GM18507 (cell line): ENCODE results near the gene CARM1.
A peak's percentile ranks its signal among the peaks of the same experiment; 100 is the strongest.
"Not testable (repeated sequence)": the region's sequence is repeated elsewhere in the genome, so short reads cannot be mapped to it uniquely, and the experiment has no call there.

ENCODE experiments used
- DNase-seq: peaks from one replicate; pipeline ENCODE4 v3.0.0; 2011; ENCODE audit warnings: low read depth; ENCODE audit not compliant: insufficient read length; ENCODE audit errors: extremely low spot score
- FAIRE-seq: peaks from 2 replicates; lab custom pipeline; 2011; peaks lifted over from hg19 to GRCh38; lab: Jason Lieb, UNC

CARM1 gene

DNA sequence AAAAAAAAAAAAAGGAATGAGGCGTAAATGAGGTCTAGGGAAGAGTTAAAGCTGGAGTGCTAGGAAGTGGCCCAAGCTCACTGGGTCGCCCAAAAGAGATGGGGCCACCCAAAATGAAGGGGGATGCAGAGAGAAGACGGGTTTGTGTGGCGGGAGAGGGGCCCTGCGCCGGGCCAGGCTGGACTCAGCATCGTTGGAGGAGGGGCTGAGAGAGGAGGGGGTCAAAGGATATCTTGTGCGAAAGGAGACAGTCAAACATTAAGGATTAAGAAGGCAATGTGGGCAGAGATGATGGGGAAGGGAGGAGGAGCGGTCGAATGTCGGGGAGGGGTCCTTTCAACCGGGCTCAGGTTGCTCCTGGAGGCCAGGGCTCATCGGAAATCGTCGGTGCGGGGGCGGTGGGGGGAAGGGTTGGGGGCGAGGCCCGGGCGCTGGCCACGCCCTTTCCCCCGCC is 825 bp upstream of the CARM1 start:
- FAIRE-seq (no peak), DNase-seq (no peak)

DNA sequence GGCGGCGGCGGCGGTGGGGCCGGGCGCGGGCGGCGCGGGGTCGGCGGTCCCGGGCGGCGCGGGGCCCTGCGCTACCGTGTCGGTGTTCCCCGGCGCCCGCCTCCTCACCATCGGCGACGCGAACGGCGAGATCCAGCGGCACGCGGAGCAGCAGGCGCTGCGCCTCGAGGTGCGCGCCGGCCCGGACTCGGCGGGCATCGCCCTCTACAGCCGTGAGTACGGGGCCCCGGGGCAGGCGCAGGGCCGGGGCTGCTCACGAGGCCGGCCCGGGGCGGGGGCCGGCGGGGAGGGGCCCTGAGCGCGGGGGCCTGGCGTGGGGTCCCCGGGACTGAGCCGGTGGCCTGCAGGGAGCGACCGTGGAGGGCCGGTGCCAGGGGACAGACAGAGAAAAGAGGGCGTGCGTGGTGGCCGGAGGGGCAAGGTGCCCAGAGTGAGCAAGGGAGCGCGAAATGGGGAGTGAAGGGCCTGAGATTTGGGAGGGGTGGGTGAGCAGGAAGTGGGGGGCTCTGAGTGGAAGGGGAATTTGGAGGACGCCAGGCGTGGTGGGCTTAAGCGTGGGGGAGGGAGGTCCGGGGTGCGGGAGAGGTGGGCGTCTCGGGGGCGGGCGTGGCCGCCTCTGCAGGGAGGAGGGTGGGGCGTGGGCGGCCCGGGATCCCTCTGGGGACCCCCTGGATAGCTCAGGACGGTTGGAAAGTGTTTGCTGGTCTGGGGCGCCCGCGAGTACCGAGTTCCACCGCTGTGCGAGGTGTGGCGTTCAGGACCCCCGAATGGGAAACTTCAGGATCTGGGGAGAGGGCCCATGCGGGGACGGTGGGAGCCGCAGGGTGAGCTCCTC is 575 bp downstream of the CARM1 start:
- DNase-seq = no peak
- no peak for FAIRE-seq

DNA sequence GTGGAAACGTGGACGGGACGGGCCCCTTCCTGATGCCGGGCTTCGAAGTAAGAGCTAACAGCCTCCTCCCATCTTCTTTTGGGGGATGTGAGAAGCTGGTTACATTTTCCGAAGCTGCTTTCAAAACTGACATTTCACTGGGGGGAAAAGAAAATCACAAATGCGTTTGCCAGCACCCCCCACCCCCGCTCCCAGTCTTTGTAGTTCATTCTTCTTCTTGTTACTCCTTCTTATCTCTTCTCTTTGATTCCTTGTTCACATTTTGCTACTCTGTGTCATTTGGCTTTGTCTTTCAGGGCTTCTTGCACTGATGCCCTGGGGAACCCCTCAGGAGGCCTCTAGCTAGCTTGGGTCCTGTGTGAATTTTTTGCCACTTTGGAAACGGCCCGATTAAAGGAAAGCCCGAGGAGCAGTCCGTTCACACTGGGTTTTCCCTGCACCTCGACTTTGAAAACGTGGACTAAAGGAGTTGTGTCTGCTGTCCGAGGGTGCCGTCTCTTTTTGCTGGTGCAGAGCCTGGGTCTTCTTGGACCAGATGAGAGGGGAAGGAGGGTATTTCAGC is 1.3 kb downstream of the CARM1 start:
- DNase-seq = no peak
- FAIRE-seq = peak; percentile 39

DNA sequence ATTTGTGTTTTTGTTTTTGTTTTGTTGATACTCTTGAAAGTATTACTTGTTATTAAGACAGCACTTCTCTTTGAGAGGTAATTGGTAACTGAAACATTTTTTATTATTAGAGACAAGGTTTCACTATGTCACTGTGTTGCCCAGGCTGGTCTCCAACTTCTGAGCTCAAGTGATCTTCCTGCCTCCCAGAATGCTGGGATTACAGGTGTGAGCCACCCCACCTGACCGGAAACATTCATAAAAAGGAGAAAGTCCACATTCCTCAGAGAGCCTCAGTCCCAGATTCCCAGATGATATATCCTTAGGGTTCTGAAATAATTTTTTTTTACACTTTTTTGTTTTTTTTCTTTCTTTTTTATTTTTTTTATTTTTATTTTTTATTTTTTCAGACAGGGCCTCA is 2.7 kb downstream of the CARM1 start:
- DNase-seq (no peak), FAIRE-seq (peak; percentile 55)

DNA sequence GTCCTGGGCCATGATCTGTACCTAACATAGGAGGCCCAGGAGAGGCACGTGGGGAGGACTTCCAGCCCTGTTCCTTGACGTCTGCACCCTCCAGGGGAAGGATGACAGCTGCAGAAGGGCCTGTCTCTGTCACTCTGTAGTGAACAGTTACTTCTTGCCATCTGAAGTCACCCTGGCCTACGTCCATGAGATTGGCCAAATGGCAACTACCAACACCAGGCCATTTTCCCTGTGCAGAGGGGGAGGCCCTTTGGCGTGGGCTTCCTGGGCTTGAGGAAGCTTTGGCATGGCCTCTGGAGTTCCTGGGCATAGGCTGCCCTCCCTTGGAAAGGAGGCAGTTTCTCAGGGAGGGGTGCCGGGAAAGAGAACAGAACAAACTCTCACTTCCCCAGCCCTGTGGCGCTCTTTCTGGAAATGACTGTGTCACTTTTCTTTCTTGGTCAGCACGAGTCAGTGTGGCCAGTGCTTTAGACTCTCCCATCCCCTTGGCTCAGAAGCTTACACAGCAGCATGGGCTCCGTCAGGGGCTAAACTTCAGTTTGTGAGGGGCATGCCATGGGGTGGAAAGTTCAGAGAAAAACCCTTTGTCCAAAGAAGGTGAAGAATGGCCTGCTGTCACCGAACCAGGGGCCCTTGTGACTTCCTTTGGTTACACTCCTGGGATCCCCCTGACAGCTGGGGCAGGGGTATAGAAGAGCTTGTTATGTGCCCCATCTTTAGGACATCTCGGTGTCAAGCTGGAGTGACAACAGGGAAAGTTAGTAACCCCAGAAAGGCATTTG is 5.3 kb downstream of the CARM1 start:
- no peak for DNase-seq
- FAIRE-seq = peak; percentile 93

DNA sequence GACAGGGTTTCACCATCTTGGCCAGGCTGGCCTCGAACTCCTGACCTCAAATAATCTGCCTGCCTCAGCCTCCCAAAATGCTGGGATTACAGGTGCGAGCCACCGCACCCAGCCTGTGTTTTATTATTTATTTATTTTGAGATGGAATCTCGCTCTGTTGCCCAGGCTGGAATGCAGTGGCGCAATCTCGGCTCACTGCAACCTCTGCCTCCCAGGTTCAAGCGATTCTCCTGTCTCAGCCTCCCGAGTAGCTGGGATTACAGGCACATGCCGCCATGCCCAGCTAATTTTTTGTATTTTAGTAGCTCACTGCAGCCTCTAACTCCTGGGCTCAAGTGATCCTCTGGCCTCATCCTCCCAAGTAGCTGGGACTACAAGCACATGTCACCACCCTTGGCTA is 6.3 kb downstream of the CARM1 start:
- not testable (repeated sequence) for DNase-seq, FAIRE-seq

DNA sequence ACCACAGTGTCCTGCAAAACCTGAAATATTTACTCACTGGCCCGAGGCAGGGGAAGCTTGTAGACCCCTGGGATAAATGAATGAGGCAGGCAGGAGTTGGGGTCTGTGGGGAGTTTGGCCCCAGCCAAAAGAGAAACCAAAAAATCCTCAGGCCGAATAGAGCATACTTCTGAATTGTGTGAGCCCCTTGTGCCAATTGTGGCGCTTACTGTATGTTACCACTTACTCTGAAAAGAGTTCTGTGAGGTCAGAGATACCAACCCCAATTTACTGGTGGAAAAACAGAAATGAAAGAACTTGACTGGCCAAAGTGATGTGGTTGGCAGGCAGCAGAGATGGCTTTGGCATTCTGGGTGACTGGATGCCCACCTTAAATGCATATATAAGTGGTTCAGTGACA is 6.9 kb downstream of the CARM1 start:
- peak; percentile 18 for FAIRE-seq
- no peak for DNase-seq

DNA sequence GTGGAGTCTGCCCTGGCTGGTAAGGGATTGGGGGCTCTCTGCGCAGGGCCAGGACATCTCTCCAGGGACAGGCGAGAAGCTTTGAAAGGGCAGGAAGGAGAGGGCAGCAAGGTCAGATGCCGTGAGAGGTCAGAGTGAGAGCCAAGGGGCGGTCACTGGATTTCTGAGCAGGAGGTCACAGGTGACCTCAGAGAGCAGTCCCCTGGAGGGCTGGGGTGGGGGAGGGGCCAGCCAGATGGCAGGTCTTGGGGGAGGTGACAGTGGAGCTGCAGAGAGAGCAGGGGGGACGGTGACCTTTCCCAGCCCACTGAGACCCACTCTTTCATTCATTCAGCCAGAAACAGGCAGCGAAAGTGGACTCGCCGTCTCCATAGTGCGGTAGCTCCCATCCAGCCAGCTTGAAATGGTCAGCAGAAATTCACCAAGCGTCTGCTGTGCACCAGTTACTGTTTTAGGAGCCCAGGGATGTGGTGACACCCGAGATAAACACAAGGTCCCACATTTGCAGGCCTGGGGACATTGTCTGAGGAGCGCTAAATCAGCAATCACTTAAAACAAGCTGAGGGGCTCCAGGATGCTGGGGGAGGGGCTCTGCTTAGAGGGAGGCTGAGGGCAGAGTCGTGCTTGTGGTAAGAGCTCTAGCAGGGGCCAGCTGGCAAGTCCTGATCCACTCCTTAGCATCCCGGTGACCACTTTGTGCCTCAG is 10.2 kb downstream of the CARM1 start:
- DNase-seq (no peak), FAIRE-seq (no peak)

DNA sequence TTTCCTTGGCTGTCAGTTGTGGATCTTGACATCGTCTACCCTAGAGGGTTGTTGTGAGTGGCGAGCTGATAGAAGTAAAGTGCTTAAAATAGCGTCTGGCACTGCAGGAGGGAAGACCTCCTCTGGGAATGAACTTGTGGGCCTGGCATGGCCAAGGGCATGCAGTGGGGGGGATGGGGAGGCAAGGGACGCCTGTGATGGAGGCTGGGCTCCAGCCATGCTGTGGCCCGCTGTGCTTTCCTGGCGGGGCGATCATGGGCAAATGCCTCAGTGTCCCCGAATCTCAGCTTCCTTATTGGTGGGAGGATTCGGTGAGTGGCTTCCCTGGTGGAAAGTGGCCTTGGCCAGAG is 10.7 kb downstream of the CARM1 start:
- no peak for FAIRE-seq
- no peak for DNase-seq

DNA sequence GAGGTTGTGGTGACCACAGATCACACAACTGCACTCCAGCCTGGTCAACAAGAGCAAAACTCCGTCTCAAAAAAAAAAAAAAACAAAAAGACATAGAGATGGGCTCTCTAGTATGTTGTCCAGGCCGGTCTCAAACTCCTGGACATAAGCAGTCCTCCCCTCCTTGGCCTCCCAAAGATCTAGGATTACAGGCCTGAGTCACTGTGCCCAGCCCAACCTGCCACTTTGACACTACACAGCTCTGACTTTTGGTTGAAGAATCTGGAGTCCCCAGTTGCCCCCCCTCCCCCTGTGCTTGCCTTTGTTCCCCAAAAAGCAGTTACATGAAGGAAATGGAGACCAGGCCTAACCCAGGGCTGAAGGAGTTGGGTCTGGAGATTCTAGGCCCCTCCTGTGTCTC is 12.9 kb downstream of the CARM1 start:
- DNase-seq = no peak
- FAIRE-seq = no peak

DNA sequence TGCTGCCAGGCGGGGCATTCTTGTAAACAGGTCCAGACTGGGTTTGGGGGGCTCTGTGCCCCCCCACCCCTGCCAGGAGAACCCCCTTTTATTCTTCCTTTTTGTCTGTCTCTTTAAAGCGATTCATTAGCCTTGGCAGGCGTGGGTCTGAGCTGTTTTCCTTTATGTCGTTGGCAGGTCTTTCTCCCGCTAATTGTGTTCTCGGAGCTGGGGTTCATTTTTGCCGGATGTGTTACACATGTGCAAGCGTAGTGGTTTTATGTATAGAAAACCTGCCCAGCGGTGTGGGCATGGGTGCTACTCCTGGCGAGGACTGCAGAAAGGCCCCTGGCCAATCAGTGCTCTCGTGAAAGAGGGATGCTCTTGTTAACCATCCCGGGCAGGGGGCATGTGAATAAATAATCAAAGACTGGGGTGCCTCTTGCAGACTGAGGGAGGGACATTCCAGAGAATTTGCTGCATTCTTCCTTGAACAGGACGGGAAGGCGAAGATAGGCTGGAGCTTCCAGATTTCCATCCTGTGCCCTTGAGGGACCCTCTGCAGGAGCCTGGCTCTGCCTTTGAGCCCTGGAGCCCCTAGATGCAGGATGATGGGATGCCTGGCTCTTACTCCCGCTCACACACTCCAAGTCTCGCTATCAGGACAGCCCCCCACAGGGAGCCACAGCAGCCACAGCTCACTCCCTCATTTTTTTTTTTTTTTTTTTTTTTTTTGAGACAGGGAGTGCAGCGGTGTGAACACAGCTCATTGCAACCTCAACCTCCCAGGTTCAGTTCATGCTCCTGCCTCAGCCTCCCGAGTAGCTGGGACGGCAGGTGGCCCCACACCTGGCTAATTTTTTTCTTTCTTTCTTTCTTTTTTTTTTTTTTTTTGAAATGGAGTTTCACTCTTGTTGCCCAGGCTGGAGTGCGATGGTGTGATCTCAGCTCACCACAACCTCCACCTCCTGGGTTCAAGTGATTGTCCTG is 14.1 kb downstream of the CARM1 start:
- FAIRE-seq (no peak), DNase-seq (no peak)

DNA sequence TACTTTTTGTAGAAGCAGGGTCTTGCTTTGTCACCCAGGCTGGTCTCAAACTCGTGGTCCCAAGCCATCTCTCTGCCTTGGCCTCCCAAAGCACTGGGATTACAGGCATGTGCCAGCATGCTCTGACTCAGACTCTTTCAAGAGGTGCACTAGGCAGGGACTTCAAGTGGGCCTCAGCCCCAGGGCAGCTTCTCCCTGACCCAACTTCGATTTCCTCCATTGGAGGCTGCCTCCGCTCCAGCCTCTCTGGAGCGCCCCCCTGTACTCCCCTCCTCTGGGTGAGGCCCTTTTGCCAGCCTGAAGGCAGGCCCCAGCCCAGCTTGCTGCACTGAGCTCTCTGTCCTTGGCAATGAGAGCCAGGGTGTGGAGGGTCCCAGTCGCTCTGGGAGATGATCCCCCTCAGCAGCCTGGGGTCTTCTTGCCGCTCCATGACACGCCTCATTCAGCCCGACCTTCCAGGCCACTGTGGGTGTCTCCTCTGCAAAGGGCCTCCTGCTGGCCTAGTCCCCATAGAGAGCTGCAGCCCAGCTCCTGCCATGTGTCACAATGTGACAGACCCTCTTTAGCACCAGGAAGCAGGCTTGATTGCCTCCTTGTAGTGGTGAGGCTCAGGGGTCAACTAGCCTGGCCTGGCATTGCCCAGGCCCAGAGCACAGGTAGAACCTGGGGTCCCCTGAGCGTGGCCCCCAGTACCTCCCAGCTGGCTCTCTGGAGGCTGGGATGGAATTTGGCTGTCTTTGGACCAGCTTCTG is 16.4 kb downstream of the CARM1 start:
- DNase-seq (no peak), FAIRE-seq (no peak)

DNA sequence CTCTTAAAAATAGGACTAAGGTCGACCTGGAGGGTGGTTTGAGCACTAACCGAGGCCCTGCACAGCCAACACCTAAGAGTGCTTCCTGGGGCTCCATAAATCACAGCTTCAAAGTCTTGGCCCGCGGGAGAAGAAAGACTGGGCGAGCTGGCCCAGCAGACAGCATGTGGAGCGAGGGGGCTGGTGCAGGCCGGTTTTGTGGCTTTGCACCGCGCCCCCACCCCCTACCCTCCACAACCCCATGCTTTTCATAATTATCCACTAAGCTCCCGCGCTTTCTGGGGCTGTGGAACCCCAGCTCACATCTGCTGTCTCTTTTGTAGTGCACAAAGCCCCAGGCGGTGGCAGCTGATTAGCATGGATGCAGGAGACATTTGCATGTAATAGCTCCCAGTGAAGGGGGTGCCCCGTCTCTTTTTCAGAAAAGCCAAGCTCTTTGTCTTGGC is 17.1 kb downstream of the CARM1 start:
- DNase-seq (no peak), FAIRE-seq (no peak)

DNA sequence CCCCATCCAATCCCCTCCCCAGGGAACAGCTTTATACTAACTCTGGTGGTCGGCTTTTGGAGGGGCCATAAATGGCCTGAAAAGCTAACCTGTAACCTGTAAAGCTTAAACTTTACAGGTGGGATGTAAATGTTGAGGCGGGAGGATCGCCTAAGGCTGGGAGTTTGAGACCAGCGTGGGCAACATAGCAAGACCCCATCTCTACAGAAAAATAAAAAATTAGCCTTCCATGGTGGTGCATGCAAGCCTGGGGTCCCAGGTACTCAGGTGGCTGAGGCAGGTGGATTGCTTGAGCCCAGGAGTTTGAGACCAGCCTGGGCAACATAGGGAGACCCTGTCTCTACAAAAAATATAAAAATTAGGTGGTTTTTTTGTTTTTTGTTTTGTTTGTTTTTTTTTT is 18.5 kb downstream of the CARM1 start:
- FAIRE-seq = no peak

DNA sequence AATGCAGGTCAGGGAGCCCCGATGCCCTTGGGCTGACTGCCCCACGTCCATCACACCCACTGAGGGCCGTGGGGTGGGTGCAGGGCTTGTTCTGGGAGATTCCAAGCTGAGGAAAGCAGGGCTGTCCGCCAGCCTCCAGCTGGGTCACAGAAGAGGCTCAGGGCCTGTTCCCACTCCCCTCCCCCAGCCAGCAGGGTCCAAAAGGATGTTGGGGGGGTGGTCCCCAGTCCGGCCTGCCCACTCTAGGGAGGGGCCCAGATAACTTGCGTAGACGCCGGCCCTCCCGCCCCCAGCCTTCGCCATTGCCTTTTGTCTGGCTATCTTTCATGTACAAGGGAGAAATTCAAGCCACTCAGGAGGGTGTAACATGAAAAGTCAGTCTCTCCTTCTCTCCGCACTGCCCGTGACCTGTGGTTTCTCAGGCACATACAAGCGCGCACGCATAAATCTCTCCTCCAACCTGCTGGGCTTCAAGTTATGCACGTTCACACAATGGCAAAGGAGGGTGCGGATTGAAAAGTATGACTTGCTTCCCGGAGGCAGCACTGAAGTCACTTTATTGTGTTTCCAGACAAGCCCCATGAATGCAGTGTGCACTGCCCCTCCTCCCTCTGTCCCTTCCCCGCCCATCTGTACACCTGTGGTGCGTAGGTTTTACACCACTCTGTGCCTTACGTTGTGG is 20.2 kb downstream of the CARM1 start:
- DNase-seq = no peak

More for the DNA sequence above, 18.5 kb downstream of the CARM1 start:
- DNase-seq = no peak

DNA sequence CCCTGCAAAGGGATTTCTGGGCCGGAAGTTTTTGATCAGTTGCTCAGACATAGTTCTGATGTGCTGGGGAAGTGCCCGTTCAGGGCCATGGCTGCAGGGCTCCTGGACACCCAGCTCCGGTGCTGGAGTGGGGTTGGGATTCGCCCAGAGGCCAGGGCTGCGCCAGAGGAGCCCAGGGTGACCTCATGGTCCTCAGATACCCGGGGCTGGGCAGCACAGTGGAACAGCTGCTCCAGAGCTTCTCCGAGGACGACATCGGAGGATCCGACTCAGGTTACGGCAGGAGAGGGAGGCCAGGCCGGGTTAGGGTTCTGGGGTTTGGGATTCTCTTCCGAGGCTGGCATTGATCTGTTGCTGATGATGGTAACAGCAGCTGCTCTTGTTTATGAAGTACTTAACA is 20.9 kb downstream of the CARM1 start:
- FAIRE-seq (no peak), DNase-seq (no peak)

More for the DNA sequence above, 20.2 kb downstream of the CARM1 start:
- no peak for FAIRE-seq

DNA sequence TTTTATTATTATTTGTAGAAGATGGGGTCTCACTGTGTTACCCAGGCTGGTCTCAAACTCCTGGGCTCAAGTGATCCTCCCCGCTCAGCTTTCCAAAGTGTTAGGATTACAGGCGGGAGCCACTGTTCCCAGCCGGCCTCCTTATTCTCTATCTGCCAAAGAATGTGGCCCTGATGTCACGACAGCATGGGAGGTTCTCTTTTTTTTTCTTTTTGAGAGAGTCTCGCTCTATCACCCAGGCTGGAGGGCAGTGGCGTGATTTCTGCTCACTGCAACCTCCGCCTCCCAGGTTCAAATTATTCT is 23.5 kb downstream of the CARM1 start:
- FAIRE-seq (no peak), DNase-seq (no peak)

DNA sequence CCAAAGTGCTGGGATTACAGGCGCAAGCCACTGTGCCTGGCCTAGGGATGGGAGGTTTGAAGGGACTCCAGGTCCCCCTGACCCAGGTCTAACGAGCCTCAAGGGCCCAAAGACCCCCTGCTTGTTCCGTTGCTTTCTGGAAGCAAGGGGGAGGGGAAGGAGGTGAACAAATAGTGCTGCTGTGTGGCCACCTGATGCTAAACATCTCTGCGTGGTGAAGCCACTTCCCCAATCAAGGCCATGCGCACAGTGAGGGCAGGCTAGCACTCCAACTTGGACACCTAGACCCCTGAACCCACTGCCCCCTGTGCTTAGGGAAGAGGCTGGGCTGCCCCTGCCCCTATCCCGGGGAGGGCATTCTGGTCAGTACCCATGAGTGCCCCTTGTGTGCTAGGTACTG is 24.0 kb downstream of the CARM1 start:
- FAIRE-seq = no peak

More for the DNA sequence above, 24.0 kb downstream of the CARM1 start:
- no peak for DNase-seq
